A673 (cell line): Measurements from ENCODE around the gene TRPC4AP. TPM values are rescaled to one million over a fixed set of nuclear protein-coding genes. Genes with fewer than 3 reads are reported as not detected.

ENCODE experiments used
- BruUV-seq: library from RNA; stranded (reverse); fragments of 400-500 nt; replicated peaks from 2 replicates; lab custom pipeline; 2021; lab: Mats Ljungman, UMichigan
- CTCF ChIA-PET: fragments of 300-600 bp; sonication (Branson Sonifier 250); formaldehyde crosslinking; loops from one replicate; lab custom pipeline; 2022; ENCODE audit warnings: antibody characterized with exemption; lab: Charles Lee
- POLR2A ChIA-PET: fragments of 300-600 bp; sonication (Branson Sonifier 250); formaldehyde crosslinking; loops from one replicate; lab custom pipeline; 2022; ENCODE audit warnings: antibody characterized with exemption; ENCODE audit not compliant: low non-redundant PET; lab: Charles Lee
- DNase-seq: peaks from one replicate; pipeline ENCODE4 v3.0.0-alpha.2; 2015; ENCODE audit warnings: low spot score
- H3K27ac ChIP-seq: fragments of 200-600 bp; sonication (generic); 2 replicates; pipeline ENCODE4 v1.5.1; 2016; ENCODE audit warnings: mixed run types, low read depth, mild to moderate bottlenecking, mixed read lengths, antibody characterized with exemption, low read length; ENCODE audit not compliant: poor library complexity, severe bottlenecking
- H3K27me3 ChIP-seq: fragments of 200-600 bp; sonication (generic); replicated peaks from 2 replicates; pipeline ENCODE4 v1.6.1; 2017; ENCODE audit warnings: mixed run types, low read depth, mild to moderate bottlenecking, mixed read lengths, antibody characterized with exemption, low read length; ENCODE audit not compliant: insufficient read depth, poor library complexity
- H3K36me3 ChIP-seq: fragments of 200-600 bp; sonication (generic); 2 replicates; pipeline ENCODE4 v1.6.1; 2016; ENCODE audit warnings: mixed run types, mild to moderate bottlenecking, mixed read lengths, antibody characterized with exemption, low read length; ENCODE audit not compliant: insufficient read depth, poor library complexity, severe bottlenecking
- H3K4me1 ChIP-seq: fragments of 200-600 bp; sonication (generic); 2 replicates; pipeline ENCODE4 v1.6.1; 2017; ENCODE audit warnings: mixed run types, mild to moderate bottlenecking, mixed read lengths, antibody characterized with exemption, low read length; ENCODE audit not compliant: insufficient read depth, poor library complexity, severe bottlenecking
- H3K4me3 ChIP-seq: fragments of 200-600 bp; sonication (generic); 2 replicates; pipeline ENCODE4 v1.5.1; 2016; ENCODE audit warnings: low read depth, mixed run types, mild to moderate bottlenecking, mixed read lengths, low read length; ENCODE audit not compliant: poor library complexity, severe bottlenecking
- H3K9me3 ChIP-seq: fragments of 200-600 bp; sonication (generic); 2 replicates; pipeline ENCODE4 v1.6.1; 2016; ENCODE audit warnings: mixed run types, low read depth, mild to moderate bottlenecking, mixed read lengths, antibody characterized with exemption, low read length; ENCODE audit not compliant: poor library complexity, severe bottlenecking
- CTCF ChIP-seq: fragments of 300-800, 200-600 bp; sonication (generic); conservative IDR thresholded peaks from 2 replicates; pipeline ENCODE4 v1.5.1; 2017; ENCODE audit warnings: low read depth, mild to moderate bottlenecking, antibody characterized with exemption, low read length, moderate library complexity, mixed read lengths
- EZH2 ChIP-seq: fragments of 200-600 bp; sonication (generic); IDR thresholded peaks from 2 replicates; pipeline ENCODE4 v1.6.1; 2017; ENCODE audit warnings: borderline replicate concordance, low read depth, mild to moderate bottlenecking, mixed read lengths, antibody characterized with exemption, low read length; ENCODE audit not compliant: poor library complexity, severe bottlenecking
- intact Hi-C: fragments of 100-400 bp; cut with micrococcal nuclease; formaldehyde crosslinking; loops from one replicate; pipeline ENCODE4 v1.10.0; 2022; ENCODE audit not compliant: unreplicated experiment
- total RNA-seq: library from RNA; stranded (reverse); gene quantifications from 2 replicates; pipeline ENCODE4 v1.2.3, GENCODE V29; 2021

TRPC4AP gene
- total RNA-seq, 1 experiment from 2014 or later = 34.6 TPM

- intact Hi-C loops = no loop called here
- Histone ChIP-seq H3K36me3 (no peaks in the 10 kb centered on the region), H3K9me3 (no peaks in the 10 kb centered on the region), H3K27ac (no peak overlapping the region), H3K4me3 (no peak overlapping the region), H3K4me1 (no peaks in the 10 kb centered on the region), H3K27me3 (no peaks in the 10 kb centered on the region)
- BruUV-seq = no TSS peak
- no peak for DNase-seq
- TF ChIP-seq CTCF = no peak
- no peak for TF ChIP-seq EZH2
- ChIA-PET POLR2A (no interaction called here), CTCF (no interaction called here)
These were observed 102.9 kb downstream of the TRPC4AP start for GRCh38 chr20:34989670-34990069.

- CTCF ChIA-PET = no interaction called here
- H3K4me3 ChIP-seq = no peak overlapping the region
- DNase-seq = no peak
- TF ChIP-seq CTCF (no peak), EZH2 (no peak)
- H3K27ac ChIP-seq = no peak overlapping the region
- H3K27me3 ChIP-seq = no peaks in the 10 kb centered on the region
- no peaks in the 10 kb centered on the region for H3K9me3 ChIP-seq
- POLR2A ChIA-PET = interaction anchor here (0.7 kb wide), 1 partner anchor 294 kb away, joined by 12 read pairs; no protein-coding TSS in a partner anchor
- intact Hi-C loops = no loop called here
- no peaks in the 10 kb centered on the region for H3K36me3 ChIP-seq
- H3K4me1 ChIP-seq = no peaks in the 10 kb centered on the region
- BruUV-seq = no TSS peak
These were observed 103.5 kb downstream of the TRPC4AP start for GRCh38 chr20:34989118-34989517.

GRCh38 chr20:34988191-34988540, 104.4 kb downstream of the TRPC4AP start:
- intact Hi-C loops = no loop called here
- no peak for DNase-seq
- Histone ChIP-seq H3K27me3 (no peaks in the 10 kb centered on the region), H3K4me1 (no peaks in the 10 kb centered on the region), H3K9me3 (no peaks in the 10 kb centered on the region), H3K27ac (no peak overlapping the region), H3K36me3 (no peaks in the 10 kb centered on the region), H3K4me3 (no peak overlapping the region)
- ChIA-PET CTCF (no interaction called here), POLR2A (interaction anchor here (0.6 kb wide), 1 partner anchor 450 kb away, joined by 4 read pairs; no protein-coding TSS in a partner anchor)
- TF ChIP-seq EZH2 (no peak), CTCF (no peak)
- no TSS peak for BruUV-seq
